ENCODE results near the gene ZSCAN22. TPM values are rescaled to one million over a fixed set of nuclear protein-coding genes. Genes with fewer than 3 reads are reported as not detected.

Gene ZSCAN22
- total and polyA plus RNA-seq, 2 of the 4 experiments (the other 2 are of a cell fraction) = 2.2 to 2.5 TPM

- WGBS, 2 experiments (ENCODE audit: extremely low coverage in 2 of 2, insufficient read length in 1 of 2) = no CpG with 5 or more reads among the region's 1 CpG
- no peak overlapping the region for H4K8ac ChIP-seq (ENCODE audit: low read depth in 2 of 2, low read length in 2 of 2)
- in situ Hi-C loops (cut with MboI; ENCODE audit: low sequenced_read_pairs) = no loop called here
- no peak overlapping the region for H3K9ac ChIP-seq (ENCODE audit: low read depth, low read length)
- H2BK5ac ChIP-seq (ENCODE audit: low read depth, low read length, poor library complexity, severe bottlenecking) = no peak overlapping the region
- POLR2A ChIA-PET (ENCODE audit: unreplicated experiment) = no interaction called here
- TF ChIP-seq RCOR1 (IDR thresholded peaks at IDR 0.05; ENCODE audit: insufficient replicate concordance, low read length) = no peak
- TF ChIP-seq CHD1 (IDR thresholded peaks at IDR 0.05; ENCODE audit: low read depth, low read length) = no peak
- no peak for TF ChIP-seq MXI1 (IDR thresholded peaks at IDR 0.05; ENCODE audit: borderline replicate concordance, low read depth, low read length)
- no peak for TF ChIP-seq ELK1 (IDR thresholded peaks at IDR 0.05; ENCODE audit: borderline replicate concordance, low read depth, low read length)
- TF ChIP-seq MAFK (IDR thresholded peaks at IDR 0.05; ENCODE audit: low read depth, low read length) = no peak
- TF ChIP-seq MAZ (IDR thresholded peaks at IDR 0.05; ENCODE audit: borderline replicate concordance, low read depth, low read length) = no peak
- TF ChIP-seq BHLHE40 (IDR thresholded peaks at IDR 0.05; ENCODE audit: low read depth, low read length) = no peak
- no peak for TF ChIP-seq USF2 (IDR thresholded peaks at IDR 0.05; ENCODE audit: low read depth, low read length)
- no peak for TF ChIP-seq SMC3 (IDR thresholded peaks at IDR 0.05; ENCODE audit: low read depth, low read length)
- no peak for TF ChIP-seq FOS (IDR thresholded peaks at IDR 0.05; ENCODE audit: low read depth, low read length)
- no peak for TF ChIP-seq CEBPB (IDR thresholded peaks at IDR 0.05; ENCODE audit: low read depth, low read length)
- no peak for TF ChIP-seq RAD21 (IDR thresholded peaks at IDR 0.05; ENCODE audit: low read length)
- TF ChIP-seq RFX5 (IDR thresholded peaks at IDR 0.05; ENCODE audit: low read depth, low read length) = no peak
- TF ChIP-seq NFE2L2 (IDR thresholded peaks at IDR 0.05; ENCODE audit: low read depth, low read length) = no peak
- TF ChIP-seq POLR2A (IDR thresholded peaks at IDR 0.05; ENCODE audit: low read depth, low read length) = no peak
- TF ChIP-seq CTCF (conservative IDR thresholded peaks at IDR 0.05; ENCODE audit: low read depth, low read length) = no peak
- no peak overlapping the region for H3K4ac ChIP-seq (ENCODE audit: low read depth, low read length)
- intact Hi-C loops (cut with micrococcal nuclease) = no loop called here
- no peak overlapping the region for H3K56ac ChIP-seq (ENCODE audit: extremely low read depth, insufficient read depth, low read length)
- no peak overlapping the region for H3K14ac ChIP-seq (replicated peaks; ENCODE audit: low read depth, low read length)
- H3K9me1 ChIP-seq (ENCODE audit: insufficient read depth, low read length) = peaks cover 16% of the 10 kb centered on the region
- peaks cover 18 to 48% of the 10 kb centered on the region in 2 experiments for H3K79me1 ChIP-seq (ENCODE audit: low read depth in 1 of 2, low read length in 2 of 2)
- no peak overlapping the region for H2BK120ac ChIP-seq (ENCODE audit: low read depth, low read length)
- dilution Hi-C loops (cut with HindIII; ENCODE audit: low sequenced_read_pairs, unreplicated experiment) = no loop called here
- ATAC-seq (ENCODE audit: low read depth) (no peak), DNase-seq (no peak)
- peaks cover 19% of the 10 kb centered on the region for H3K36me3 ChIP-seq (ENCODE audit: control insufficient read depth, insufficient read depth, low read length)
- H3K27ac ChIP-seq (ENCODE audit: insufficient read depth, low read length) = no peak overlapping the region
- BruUV-seq (replicated peaks) = no TSS peak
- no peak overlapping the region for H4K91ac ChIP-seq (ENCODE audit: insufficient read depth, low read depth, low read length)
- H3K23ac ChIP-seq (ENCODE audit: low read depth, low read length) = no peak overlapping the region
- no peak overlapping the region for H2AK9ac ChIP-seq (replicated peaks; ENCODE audit: low read depth, low read length, poor library complexity)
- H4K20me1 ChIP-seq (ENCODE audit: insufficient read depth, low read length) = peaks cover 5% of the 10 kb centered on the region; the same call in 1 of the 2 replicates
- no peak overlapping the region for H3K4me2 ChIP-seq (ENCODE audit: low read depth, low read length)
- no peak overlapping the region for H4K5ac ChIP-seq (ENCODE audit: low read depth, low read length)
- no peaks in the 10 kb centered on the region for H3K27me3 ChIP-seq (ENCODE audit: control insufficient read depth, insufficient read depth, low read length)
- no peak overlapping the region for H3K18ac ChIP-seq (ENCODE audit: low read depth, low read length)
- no peak overlapping the region for H2BK15ac ChIP-seq (ENCODE audit: low read depth, low read length)
- H3K9me3 ChIP-seq (ENCODE audit: control insufficient read depth, insufficient read depth, low read length) = peaks cover under 1% of the 10 kb centered on the region; the same call in 1 of the 2 replicates
- CTCF ChIA-PET = no interaction called here
- H3K4me3 ChIP-seq (ENCODE audit: insufficient read depth, low read depth, low read length) = no peak overlapping the region
- H2BK20ac ChIP-seq (ENCODE audit: low read depth, low read length) = no peak overlapping the region
- H3K4me1 ChIP-seq (ENCODE audit: control insufficient read depth, insufficient read depth, low read length) = no peaks in the 10 kb centered on the region
- H2AK5ac ChIP-seq (ENCODE audit: low read depth, low read length) = no peak overlapping the region
- H2AFZ ChIP-seq (replicated peaks; ENCODE audit: low read length, poor library complexity) = no peak overlapping the region
Measured at GRCh38 chr19:58332697-58333096, 5.9 kb downstream of the ZSCAN22 start.
